Measurements from ENCODE around the gene ZNF860.

GRCh38 chr3:31962801-31963205 lies 18.7 kb upstream of the ZNF860 start:
- TF ChIP-seq IRF3 (IDR thresholded peaks at IDR 0.05; ENCODE audit: low read depth, low read length), result no peak
- TF ChIP-seq USF2 (IDR thresholded peaks at IDR 0.05; ENCODE audit: borderline replicate concordance, low read depth, low read length), result no peak
- TF ChIP-seq TAF1 (IDR thresholded peaks at IDR 0.05; ENCODE audit: borderline replicate concordance, low read depth, low read length), result no peak
- no peak for TF ChIP-seq CTCF (IDR thresholded peaks at IDR 0.05)
- TF ChIP-seq EP300 (IDR thresholded peaks at IDR 0.05; ENCODE audit: borderline replicate concordance in 1 of 2, low read depth in 1 of 2, low read length in 1 of 2), result no peak
- TF ChIP-seq TCF12 (IDR thresholded peaks at IDR 0.05), result no peak
- no peak for TF ChIP-seq ZBTB33 (IDR thresholded peaks at IDR 0.05; ENCODE audit: borderline replicate concordance, low read depth)
- TF ChIP-seq PBX3 (IDR thresholded peaks at IDR 0.05), result no peak
- TF ChIP-seq TEAD4 (IDR thresholded peaks at IDR 0.05; ENCODE audit: borderline replicate concordance, insufficient read depth), result no peak
- TF ChIP-seq CHD2 (IDR thresholded peaks at IDR 0.05; ENCODE audit: low read length, partially characterized antibody), result no peak
- TF ChIP-seq GABPA (IDR thresholded peaks at IDR 0.05; ENCODE audit: low read depth), result no peak
- no peak for TF ChIP-seq RXRA (IDR thresholded peaks at IDR 0.05; ENCODE audit: borderline replicate concordance, low read depth)
- no peak for TF ChIP-seq POLR2AphosphoS5 (IDR thresholded peaks at IDR 0.05; ENCODE audit: low read depth, low read length)
- no peak for TF ChIP-seq GATA2 (CRISPR knock-in tag; IDR thresholded peaks at IDR 0.05)
